K562 (cell line): ENCODE measurements around the gene CUX1. TPM values are rescaled to one million over a fixed set of nuclear protein-coding genes. Genes with fewer than 3 reads are reported as not detected.

Experiments
- ARID1B ChIP-seq: fragments of 450-650 bp; IDR thresholded peaks from 2 replicates; pipeline ENCODE4 v1.6.1; 2016; ENCODE audit warnings: antibody characterized with exemption, mild to moderate bottlenecking, inconsistent platforms
- CBFA2T2 ChIP-seq: fragments of 450-650 bp; conservative IDR thresholded peaks from 2 replicates; pipeline ENCODE4 v1.6.1; 2017; ENCODE audit warnings: mild to moderate bottlenecking
- CEBPB ChIP-seq: fragments of 450-650 bp; IDR thresholded peaks from 2 replicates; pipeline ENCODE4 v1.6.1; 2016; ENCODE audit warnings: missing genetic modification characterization, missing compliant biosample characterization
- CTBP1 ChIP-seq: fragments of 450-650 bp; IDR thresholded peaks from 2 replicates; pipeline ENCODE4 v1.6.1; 2016; ENCODE audit warnings: borderline replicate concordance
- DACH1 ChIP-seq: fragments of 450-650 bp; IDR thresholded peaks from 2 replicates; pipeline ENCODE4 v1.6.1; 2018; ENCODE audit not compliant: partially characterized antibody
- HNRNPK ChIP-seq: fragments of 200-400 bp; formaldehyde crosslinking; IDR thresholded peaks from one replicate; pipeline ENCODE4 v1.6.1; 2018; ENCODE audit warnings: mild to moderate bottlenecking, low read depth, low read length; ENCODE audit not compliant: poor library complexity, severe bottlenecking
- MBD2 ChIP-seq: sonication (generic); IDR thresholded peaks from 2 replicates; pipeline ENCODE4 v1.6.1; 2016; ENCODE audit warnings: low read depth, borderline replicate concordance
- PURB ChIP-seq: sonication (generic); formaldehyde crosslinking; IDR thresholded peaks from 2 replicates; pipeline ENCODE4 v1.9.0; 2021; ENCODE audit warnings: low read depth, mild to moderate bottlenecking, missing genetic modification reagents
- PYGO2 ChIP-seq: fragments of 450-650 bp; IDR thresholded peaks from 2 replicates; pipeline ENCODE4 v1.6.1; 2016; ENCODE audit warnings: mild to moderate bottlenecking, missing genetic modification characterization, moderate library complexity, missing compliant biosample characterization
- RERE ChIP-seq: sonication (generic); formaldehyde crosslinking; IDR thresholded peaks from 2 replicates; pipeline ENCODE4 v1.8.0; 2023; ENCODE audit warnings: missing genetic modification reagents, mild to moderate bottlenecking, borderline replicate concordance
- RNF2 ChIP-seq: sonication (generic); IDR thresholded peaks from 2 replicates; pipeline ENCODE4 v1.6.1; 2016
- STAT5A ChIP-seq: IDR thresholded peaks from 2 replicates; pipeline ENCODE4 v1.6.1; 2012; ENCODE audit warnings: low read length, inconsistent platforms, borderline replicate concordance
- TEAD1 ChIP-seq, 2 experiments: fragments of 450-650 bp in 1 of 2; sonication (generic) in 1 of 2; formaldehyde crosslinking; IDR thresholded peaks; 2 replicates each; pipeline versions ENCODE4 v1.4.0 to v1.8.0; 2020 to 2022; ENCODE audit warnings: mild to moderate bottlenecking in 2 of 2, missing genetic modification reagents in 1 of 2
- ZNF184 ChIP-seq: sonication (generic); formaldehyde crosslinking; IDR thresholded peaks from 2 replicates; pipeline ENCODE4 v1.5.0; 2020; ENCODE audit warnings: missing genetic modification reagents
- ZNF217 ChIP-seq: sonication (generic); formaldehyde crosslinking; IDR thresholded peaks from 2 replicates; pipeline ENCODE4 v1.8.0; 2022; ENCODE audit warnings: mild to moderate bottlenecking, missing genetic modification reagents
- polyA plus RNA-seq, 8 experiments: library from polyadenylated mRNA; depleted of rRNA in 4 of 8; stranded (reverse) in 5 of 8; unstranded in 3 of 8; fragments of >200 nt; fragmentation: Nextera tagmentation in 2 of 8; fragmentation: Illumina TruSeq in 1 of 8; extraction: Ambion mirVana in 2 of 8; extraction: Trizol in 1 of 8; gene quantifications; 2 replicates each; pipeline versions ENCODE4 v1.2.1 to v1.2.3, GENCODE V29; 2011 to 2014; ENCODE audit warnings: inconsistent platforms in 1 of 8, missing spikeins in 1 of 8
- total RNA-seq, 7 experiments: library from RNA; depleted of rRNA in 6 of 7; stranded (reverse); fragments of >200 nt in 6 of 7; fragmentation: Illumina TruSeq in 2 of 7; extraction: Trizol in 2 of 7; gene quantifications; 2 replicates each; pipeline versions ENCODE4 v1.2.1 to v1.2.3, GENCODE V29; 2011 to 2021; ENCODE audit warnings: low replicate concordance in 1 of 7
- TF ChIP-seq, protein P1 (sequence below): fragments of 450-650 bp; IDR thresholded peaks from 2 replicates; pipeline ENCODE4 v1.6.1; 2017; ENCODE audit warnings: mild to moderate bottlenecking, moderate library complexity
- TF ChIP-seq, protein P2 (sequence below), 2 experiments: IDR thresholded peaks in 1 of 2; conservative IDR thresholded peaks in 1 of 2; 2 replicates each; pipeline ENCODE4 v1.6.1; 2016; ENCODE audit warnings: low read depth in 2 of 2, mild to moderate bottlenecking in 1 of 2, missing compliant biosample characterization in 1 of 2, missing genetic modification characterization in 1 of 2, moderate library complexity in 1 of 2

The CUX1 gene
- total and polyA plus RNA-seq, 9 of the 15 experiments (the other 6 are each of a cell fraction or from before 2014, with no cell fraction given): 3.6 to 55.3 (median 25.2) TPM

DNA sequence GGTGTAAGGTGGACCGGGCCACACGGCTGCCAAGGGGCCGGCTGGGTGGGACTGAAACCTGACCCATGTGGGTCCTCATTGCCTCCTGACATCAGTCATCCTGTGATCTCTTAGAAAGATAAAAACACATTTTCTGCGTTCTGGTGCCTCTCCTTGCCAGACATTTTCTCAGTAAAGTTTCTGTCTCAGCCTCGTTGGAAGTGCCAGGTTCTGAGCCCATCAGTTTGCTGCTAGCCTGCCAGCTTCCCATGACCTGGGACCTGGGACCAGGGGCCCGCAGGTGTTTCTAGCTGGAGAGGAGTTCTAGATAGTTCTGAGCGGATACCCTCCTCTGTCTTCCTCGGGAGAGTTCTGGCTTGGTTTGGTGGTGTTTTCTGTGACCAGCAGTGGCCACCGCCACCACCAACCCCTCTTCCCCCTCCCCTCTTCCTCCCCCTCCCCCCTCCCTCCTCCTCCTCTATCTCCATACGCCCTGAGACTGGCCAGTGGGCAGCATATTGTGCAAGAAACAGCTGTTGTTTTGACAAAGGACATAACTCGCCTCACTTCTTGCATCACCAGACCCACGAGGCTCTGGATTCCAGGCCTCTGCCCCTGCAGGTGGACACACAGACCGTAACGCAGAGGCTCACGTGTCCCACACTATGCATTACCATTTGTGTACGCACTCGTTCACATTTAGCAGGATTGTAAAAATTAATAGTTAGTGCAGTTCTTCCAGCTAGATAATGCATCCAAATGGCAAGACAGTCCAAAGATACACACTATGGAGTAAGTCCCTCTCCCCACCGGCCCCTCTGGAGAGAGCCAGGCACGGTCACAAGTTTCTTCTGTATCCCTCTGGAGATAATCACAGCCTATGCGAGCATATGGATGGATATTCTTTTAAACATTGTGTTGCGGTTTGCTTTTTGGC lies 94.6 kb downstream of the CUX1 start (continued):
- TF ChIP-seq RERE (CRISPR knock-in tag) (no peak), MBD2 (no peak), ZNF217 (CRISPR knock-in tag) (no peak), CTBP1 (no peak), CEBPB (tag) (peak; percentile 96), DACH1 (peak; percentile 78), PYGO2 (tag) (no peak), PURB (CRISPR knock-in tag) (no peak), HNRNPK (no peak), TEAD1 (CRISPR knock-in tag; IDR thresholded peaks at IDR 0.05) (peak in 1 of 2 experiments; percentile 43; a peak in 2 of 4 replicates), ZNF184 (no peak), STAT5A (0 out of 2 replicates have a peak, but pooled peaks have one; percentile 0), CBFA2T2 (peak; percentile 41), ARID1B (peak; percentile 12; the same call in 1 of the 2 replicates), RNF2 (peak; percentile 40; the same call in 1 of the 2 replicates)
- TF ChIP-seq, protein P1, sequence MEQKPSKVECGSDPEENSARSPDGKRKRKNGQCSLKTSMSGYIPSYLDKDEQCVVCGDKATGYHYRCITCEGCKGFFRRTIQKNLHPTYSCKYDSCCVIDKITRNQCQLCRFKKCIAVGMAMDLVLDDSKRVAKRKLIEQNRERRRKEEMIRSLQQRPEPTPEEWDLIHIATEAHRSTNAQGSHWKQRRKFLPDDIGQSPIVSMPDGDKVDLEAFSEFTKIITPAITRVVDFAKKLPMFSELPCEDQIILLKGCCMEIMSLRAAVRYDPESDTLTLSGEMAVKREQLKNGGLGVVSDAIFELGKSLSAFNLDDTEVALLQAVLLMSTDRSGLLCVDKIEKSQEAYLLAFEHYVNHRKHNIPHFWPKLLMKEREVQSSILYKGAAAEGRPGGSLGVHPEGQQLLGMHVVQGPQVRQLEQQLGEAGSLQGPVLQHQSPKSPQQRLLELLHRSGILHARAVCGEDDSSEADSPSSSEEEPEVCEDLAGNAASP: no peak
- TF ChIP-seq, protein P2, sequence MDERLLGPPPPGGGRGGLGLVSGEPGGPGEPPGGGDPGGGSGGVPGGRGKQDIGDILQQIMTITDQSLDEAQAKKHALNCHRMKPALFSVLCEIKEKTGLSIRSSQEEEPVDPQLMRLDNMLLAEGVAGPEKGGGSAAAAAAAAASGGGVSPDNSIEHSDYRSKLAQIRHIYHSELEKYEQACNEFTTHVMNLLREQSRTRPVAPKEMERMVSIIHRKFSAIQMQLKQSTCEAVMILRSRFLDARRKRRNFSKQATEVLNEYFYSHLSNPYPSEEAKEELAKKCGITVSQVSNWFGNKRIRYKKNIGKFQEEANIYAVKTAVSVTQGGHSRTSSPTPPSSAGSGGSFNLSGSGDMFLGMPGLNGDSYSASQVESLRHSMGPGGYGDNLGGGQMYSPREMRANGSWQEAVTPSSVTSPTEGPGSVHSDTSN (CRISPR knock-in tag; IDR thresholded peaks at IDR 0.05; ENCODE audit: low read depth): no peak
- TF ChIP-seq, protein P2 (tag; conservative IDR thresholded peaks at IDR 0.05; ENCODE audit: low read depth): 0 out of 2 replicates have a peak, but pooled peaks have one; percentile 8
